GM18873 (cell line): Measurements from ENCODE around the gene NRTN.
A peak's percentile ranks its signal among the peaks of the same experiment; 100 is the strongest.

Source experiments
- ATAC-seq: cut with Tn5 transposase; IDR thresholded peaks from one replicate; pipeline ENCODE4 v1.9.1; 2021; ENCODE audit warnings: mild to moderate bottlenecking, moderate library complexity, moderate number of reproducible peaks; ENCODE audit not compliant: unreplicated experiment, low FRiP score

Gene NRTN

DNA sequence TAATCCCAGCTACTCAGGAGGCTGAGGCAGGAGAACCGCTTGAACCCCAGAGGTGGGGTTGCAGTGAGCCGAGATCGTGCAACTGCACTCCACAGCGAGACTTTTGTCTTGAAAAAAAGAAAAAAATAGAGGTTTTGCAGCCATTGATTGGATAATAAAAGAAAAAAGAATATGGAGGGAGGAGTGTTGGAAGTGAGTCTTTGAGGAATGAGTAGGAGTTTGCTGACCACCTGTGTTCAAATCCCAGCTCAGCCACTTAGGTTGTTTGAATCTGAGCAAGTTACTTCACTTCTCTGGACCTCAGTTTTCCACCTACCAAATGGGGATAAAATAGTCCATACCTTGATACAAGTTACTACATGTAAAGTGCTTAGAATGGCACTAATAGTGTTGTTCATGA, 6.2 kb downstream of the NRTN start:
- no peak for ATAC-seq

DNA sequence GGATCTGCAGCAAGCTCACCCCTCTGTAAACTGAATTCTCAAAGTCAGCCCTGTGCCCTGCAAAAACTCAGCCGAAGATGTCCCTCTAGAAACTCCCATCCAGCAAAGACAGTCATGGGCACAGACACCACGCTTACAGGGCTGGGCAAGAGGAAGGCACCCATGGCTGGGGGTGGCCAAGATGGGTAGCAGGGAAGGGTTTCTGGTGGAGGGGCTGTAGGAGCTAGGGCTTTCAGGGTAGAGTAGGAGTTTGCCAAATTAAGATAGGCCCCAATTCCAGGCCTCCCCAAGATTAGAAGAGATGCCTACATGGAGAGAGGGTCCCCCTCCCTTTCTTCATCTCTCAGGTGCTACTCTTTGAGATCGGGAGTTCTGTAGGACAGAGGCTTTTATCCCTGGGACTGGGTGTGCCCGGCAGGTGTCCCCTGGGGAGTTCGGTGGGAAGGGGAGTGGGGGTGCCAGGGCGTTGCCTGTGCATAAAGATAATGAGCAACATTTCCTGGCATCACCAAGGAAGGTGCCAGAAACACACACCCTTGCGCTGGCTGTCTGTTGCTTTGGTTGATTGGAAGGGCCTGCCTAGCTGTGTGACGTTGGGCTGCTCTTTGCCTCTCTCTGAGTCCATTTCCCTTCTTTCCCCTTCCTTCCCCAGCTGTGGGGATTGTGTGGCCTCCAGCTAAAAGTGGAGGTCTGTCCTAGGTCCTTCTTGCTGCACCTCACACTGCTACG, 9.4 kb downstream of the NRTN start:
- ATAC-seq = no peak

DNA sequence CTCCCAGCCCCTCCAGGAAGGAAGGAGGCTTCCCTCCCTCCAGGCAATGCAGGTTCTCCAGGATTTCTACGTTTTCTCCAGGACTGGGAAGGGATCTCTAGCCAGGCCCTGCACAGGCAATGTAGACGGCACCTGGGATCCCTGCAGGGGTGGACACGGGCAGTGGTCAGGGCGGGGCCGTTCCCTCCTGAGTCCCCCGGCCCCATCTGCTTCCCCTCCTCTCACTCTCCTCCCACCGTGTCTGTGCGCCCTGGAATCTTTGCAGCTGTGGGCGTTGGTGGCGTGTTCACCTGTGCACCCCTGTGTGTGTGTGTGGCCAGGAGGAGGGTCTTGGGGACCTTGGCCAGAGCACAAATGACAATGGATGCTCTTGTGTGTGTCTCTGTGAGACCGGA, 10.0 kb downstream of the NRTN start:
- ATAC-seq = no peak

DNA sequence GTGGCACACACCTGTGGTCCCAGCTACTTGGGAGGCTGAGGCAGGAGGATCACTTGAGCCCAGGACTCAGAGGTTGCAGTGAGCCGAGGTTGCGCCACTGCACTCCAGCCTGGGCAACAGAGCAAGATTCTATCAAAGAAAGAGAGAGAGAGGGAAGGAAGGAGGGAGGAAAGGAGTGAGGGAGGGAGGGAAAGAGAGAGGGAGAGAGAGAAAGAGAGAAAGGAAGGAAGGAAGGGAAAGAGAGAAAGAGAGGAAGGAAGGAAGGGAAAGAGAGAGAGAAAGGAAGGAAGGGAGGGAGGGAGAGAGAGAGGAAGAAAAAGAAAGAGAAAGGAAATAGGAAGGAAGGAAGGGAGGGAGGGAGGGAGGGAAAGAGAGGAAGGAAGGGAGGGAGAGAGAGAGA, 12.4 kb downstream of the NRTN start:
- no peak for ATAC-seq

DNA sequence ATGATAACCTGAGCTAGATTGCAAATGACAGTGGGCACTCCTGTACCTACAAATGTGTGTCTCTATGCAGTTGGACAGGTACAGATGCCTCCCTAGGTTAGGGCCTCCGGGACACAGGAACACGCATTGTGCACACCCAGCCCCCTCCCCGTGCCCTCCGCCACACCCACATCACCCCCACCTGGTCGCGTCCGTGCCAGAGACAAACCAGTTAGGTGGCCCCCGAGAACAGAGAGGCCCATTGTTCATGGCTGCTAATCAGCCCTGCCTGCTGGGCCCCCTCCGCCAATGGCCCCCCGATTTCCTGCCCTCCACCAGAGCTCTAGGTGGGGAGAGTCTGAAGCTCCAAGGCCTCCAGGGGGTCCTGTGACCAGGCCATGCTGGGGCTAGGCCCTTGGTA, 13.7 kb downstream of the NRTN start:
- ATAC-seq = no peak

DNA sequence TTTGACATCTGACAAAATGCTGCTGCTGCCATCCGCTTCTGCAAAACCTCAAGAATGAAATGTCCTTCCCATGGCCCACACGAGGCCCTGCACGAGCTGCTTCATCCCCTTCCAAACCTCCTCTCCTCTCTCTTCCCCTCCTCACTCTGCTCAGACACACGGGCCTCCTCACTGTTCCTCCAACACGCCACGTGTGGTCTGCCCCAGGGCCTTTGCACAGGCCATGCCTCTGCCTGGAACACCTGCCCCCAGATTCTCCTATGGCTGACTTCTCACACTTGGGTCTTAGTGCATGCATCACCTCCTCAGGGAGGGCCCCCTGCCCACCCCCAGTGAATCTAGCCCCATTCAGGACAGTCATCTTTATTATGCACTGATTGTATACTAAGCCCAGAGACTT, 15.9 kb downstream of the NRTN start:
- no peak for ATAC-seq

DNA sequence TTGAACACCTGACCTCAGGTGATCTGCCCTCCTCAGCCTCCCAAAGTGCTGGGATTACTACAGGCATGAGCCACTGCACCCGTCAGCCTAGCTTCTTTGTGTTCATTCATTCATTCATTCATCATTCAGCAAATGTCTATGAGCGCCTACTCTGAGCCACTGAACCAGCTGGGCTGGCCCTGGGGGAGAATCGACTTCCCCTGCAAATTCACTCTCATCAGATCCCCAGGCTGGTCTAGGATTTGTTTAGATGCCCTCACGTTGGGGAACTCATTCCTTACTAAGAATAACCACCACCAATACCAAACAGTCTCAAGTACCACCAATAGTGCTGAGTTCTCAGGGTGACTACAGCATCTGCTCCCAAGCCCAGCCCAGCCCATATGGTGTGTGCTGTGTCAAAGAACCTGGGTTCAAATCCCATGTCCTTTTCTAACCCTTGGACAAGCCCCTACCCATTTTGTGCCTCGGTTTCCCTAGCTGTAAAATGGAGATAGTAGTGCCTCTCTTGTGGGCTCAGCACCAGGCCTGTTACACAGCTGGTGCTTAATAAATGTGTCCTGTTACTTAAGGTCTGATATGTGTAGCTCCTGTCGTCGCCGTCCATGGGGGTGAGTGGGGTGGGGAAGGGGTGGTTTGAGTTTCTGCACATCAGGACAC, 16.8 kb downstream of the NRTN start:
- no peak for ATAC-seq

DNA sequence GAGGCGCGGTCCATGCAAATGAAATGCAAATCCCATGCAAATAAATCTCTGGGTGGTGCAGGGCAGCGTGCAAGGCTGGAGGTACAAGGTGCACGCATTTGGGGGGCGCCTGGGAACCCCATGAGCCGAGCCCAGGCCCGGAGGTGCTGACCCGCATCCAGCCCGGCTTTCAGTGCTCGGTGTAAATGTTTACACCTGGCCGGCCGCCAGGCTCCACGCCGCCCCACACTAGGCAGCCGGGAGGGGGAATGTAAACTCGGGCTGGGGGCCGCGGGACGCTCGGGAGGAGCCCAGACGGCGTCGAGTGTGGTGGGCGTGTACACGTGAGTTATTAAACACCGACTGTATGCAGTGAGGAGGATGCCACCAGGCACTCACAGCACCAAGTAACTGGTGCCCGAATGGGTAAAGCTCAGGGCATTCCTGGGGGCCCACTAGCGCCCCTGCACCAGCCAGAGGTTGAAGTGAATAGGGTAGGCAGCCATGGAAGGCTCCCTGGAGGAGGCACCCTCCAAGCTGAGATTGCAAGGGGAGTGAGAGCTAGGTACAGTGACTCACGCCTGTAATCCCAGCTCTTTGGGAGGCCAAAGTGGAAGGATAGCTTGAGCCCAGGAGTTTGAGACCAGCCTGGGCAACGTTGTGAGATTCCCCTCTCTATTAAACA, 17.4 kb downstream of the NRTN start:
- ATAC-seq = no peak

DNA sequence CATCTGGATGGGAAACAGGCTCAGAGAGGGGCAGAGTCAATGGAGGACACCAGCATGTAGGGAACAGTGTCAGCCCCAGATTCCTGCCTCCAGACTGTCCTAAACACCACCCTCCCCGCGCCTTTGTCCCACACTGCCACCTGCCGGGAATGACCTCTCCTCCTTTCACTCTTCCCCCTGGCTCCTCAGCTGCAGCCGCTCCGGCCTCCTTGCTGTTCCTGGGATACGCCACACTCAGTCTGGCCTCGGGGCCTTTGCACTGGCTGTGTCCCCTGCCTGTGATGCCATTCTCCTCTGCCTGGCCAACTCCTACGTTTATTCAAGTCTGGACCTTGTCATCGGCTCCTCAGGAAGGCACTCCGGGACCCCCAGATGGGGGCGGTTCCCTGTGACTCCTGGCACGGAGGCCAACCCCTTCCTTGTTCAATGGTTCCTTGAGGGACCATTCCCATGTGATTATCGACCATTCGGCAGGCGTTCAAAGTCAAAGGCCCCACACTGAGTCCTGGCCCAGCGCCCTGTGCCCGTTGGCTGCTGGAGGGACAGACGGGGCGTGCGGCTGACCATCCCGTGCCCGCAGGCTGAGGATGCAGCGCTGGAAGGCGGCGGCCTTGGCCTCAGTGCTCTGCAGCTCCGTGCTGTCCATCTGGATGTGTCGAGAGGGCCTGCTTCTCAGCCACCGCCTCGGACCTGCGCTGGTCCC, 18.9 kb downstream of the NRTN start:
- no peak for ATAC-seq

DNA sequence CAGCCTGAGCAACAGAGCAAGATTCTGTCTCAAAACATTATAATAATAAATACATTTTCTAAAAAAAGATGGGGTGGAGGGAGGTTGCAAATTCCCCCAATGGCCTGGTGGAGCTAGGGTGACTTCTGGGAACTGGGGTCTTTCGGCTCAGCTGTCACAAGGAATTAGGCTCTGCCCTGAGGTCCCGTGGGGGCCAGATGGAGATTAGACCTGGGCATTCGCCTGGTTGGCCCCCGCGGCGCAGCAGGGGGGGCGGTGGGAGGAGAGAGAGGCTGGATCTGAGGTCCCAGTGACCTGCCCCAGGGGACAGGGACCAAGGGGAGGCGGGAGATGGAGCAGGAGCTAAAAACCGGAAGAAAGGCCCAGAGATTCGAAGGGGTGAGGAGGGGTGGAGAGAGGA, 19.9 kb downstream of the NRTN start:
- ATAC-seq = no peak

DNA sequence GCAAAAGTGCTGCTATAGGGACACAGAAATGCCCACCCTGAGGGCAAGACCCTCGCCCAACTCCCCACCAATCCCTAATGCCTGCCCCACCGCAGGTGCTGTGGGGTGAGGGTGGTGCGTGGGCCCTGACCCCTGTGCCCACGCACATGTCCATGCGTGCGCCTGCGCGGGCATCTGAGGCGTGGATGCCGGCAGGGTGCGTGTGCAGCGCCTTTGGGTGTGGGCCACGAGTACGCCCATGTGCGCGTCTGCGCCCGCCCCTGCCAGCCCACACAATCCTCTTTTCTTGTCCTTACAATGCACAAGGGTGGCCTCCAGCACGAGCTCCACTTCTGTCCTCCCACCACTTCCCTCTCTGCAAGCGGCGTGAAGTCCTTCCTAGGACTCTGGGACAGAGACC, 20.3 kb downstream of the NRTN start:
- no peak for ATAC-seq

DNA sequence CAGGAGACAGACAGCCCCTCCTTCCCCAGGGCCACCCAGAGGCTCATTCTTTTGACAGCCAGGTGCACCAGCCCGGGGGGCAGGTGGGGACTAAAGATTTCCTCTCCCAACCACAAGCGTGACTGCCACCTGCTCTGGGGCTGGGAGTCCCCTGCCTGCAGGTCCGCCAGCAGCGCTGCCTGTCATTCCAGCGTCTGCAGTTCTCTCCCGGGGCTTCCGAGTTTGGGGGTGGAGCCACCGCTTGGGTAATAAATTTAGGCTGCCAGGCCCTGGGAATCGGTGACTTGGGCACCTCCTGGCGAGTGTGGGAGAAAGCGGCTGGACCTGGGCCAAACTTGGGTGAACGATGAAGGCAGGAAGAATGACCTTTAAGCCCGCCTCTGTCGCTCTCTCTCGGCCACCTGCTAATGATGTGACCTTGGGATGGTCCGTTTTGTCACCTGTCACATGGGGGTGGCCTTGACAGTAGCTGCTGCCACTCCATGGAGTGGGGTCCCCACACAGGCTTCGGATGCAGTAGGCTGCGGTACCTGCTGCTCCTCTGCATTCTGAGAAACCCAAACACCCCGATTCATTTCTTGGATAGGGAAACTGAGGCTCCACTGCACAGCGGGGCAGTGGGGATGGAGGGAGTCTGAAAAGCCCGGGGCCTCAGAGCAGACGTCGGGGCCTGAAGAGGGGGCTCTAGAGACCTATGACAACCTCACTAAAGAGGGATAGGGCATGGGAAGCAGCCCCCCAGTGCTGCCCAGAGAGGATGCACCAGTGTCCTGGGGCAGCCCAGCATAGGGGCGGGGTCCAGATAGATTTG, 21.9 kb downstream of the NRTN start:
- no peak for ATAC-seq

DNA sequence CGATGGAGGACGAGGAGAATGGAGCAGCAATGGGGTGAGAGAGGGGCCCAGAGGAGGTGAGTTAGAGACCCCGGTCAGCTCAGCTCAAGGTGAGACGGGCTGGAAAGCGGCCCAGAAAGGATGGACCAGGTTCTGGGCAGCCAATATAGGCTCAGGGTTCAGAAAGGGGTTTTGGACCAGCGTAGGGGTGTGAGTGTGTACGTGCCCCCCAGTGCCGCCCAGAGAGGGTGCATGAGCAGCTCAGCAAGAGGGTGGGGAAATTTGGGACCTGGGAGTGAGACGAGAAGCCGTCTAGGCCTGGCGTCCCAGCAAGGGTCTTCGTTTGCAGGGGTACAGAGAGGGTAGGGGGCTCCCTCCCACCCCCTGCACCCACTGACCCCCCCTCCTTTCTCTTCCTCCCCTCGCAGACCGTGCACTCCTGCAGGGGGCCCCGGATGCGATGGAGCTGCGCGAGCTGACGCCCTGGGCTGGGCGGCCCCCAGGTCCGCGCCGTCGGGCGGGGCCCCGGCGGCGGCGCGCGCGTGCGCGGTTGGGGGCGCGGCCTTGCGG, 22.5 kb downstream of the NRTN start:
- ATAC-seq = no peak

DNA sequence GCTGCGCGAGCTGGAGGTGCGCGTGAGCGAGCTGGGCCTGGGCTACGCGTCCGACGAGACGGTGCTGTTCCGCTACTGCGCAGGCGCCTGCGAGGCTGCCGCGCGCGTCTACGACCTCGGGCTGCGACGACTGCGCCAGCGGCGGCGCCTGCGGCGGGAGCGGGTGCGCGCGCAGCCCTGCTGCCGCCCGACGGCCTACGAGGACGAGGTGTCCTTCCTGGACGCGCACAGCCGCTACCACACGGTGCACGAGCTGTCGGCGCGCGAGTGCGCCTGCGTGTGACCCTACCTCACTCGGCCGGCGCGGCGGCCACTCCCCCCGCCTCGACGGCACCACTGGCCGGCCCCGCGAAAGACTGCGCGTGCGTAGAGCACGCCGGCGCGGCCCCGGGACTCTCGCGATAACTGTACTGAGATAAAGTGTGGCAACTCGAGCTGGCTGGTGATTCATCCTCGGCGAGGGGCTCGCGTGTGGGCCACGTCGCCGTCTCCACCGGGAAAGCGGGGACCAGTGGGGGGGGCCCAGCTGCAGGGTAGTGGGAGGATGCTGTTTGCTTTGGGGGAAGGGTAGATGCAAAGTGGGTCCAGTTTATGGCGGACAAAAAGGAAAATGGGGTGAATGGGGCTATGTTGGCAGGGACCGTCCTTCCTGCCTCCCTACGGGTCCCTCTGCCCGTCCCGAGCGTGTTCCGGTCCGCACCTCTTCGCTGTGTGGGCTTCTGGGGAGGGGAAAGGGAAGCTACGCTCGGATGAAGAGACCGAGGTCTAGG, 23.2 kb downstream of the NRTN start:
- peak; percentile 66 for ATAC-seq

DNA sequence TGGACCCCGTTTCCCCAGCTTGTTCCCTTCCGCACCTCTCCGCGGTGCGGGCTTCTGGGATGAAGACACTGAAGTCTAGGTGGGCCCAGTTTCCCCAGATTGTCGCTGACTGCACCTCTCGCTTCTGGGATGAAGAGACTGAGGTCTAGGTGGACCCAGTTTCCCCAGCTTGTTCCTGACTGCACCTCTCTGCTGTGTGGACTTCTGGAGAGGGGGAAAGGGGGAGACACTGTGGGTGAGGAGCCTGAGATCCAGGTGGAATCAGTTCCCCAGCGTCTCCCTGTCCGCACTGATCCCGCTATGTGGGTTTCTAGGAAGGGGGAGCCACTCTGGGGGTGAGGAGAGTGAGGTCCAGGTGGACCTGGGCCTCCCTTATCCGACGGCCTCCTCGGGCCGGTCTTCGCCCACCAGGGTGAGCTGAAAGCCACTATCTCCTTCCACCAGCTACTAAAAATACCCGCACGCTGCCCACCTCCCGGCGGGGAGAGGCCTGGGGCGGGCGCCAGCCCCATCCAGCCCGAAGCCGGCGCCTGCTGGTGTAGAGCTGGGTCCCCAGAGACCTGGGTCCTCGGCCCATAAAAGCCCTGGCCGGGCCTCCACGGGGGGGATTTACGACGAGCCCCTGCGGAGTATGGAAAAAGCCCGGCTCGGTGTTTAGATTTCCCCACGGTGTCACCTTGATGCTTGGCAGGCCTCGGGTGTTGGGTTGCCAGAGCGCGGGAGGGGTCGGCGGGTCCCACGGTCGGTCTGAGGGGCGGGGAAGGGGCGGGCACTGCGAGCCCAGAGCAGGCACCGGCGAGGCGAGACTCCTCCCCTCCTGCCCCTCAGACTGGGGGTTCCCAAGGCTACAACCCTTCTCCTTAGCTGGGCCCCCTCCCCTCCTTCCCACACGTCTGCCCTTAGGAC, 24.0 kb downstream of the NRTN start:
- ATAC-seq = no peak

DNA sequence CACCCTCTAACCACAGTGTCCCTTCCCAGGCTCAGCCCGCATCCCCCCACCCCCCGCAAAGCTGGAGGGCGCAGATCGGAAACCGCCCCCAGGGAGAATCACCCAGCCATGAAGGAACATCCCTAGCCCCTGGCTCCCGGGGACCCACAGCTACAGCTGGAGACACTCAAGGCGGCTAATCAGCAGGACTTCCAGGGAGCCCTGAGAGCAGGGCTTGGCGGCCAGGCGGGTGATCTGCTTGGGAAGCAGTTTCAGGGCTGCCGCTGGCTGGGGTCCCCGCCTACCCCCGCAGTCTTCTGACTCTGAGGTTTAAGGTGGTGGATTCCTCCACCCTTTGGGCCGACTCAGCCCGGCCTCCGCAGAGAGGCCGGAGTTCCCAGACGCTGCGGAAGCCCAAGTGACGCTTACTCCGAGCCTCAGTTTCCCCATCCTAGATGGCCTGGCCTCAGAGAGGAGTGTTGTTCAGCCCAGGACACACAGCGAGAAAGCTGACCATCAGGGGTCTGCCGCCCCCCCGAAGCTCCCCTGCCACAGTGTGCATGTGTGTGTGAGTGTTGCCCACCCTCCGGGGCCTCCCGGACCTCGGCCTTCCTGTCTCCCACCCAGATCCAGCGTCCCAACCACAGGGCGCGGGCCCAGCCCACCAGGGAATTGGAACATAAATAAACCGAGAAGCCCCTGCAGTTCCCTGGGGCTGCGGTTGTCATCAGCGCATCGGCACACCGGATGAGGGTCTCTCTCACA, 24.9 kb downstream of the NRTN start:
- no peak for ATAC-seq

DNA sequence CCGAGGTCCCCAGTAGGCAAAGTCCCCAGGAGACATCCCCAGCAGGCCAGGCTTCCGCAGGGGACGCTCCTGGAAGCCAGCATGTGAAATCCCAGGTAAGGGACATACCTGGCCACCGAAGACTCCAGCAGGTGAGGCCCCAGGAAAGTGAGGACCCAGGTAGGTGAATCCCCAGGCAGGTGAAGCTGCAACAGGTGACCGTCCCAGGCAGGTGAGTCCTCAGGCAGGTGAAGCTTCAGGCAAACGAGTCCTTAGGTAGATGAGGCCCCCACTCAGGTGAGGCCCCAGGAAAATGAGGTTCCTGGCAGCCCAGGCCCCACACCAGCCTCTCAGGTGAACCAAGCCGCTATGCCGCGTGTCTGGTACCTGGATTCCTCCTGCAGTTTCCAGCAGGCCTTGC, 26.3 kb downstream of the NRTN start:
- ATAC-seq = no peak

DNA sequence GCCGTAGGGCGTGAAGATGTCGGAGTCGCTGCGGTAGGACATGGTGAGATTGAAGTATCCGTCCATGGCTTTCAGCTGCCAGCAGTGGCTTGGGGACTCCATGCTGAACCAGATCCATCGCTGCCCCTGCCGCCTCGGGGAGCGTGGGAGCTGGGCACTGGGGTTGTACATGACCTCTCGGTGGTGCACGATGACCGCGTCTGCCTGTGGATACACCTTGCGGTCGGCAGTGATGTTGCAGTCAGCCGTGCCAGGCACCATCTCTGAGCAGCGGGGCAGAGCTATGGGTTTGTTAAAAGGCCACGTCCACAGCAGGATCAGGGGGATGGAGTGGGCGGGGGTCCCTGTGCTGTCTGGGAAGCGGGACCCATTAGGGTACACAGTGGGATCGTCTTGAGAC, 27.2 kb downstream of the NRTN start:
- no peak for ATAC-seq
